Sigmoid colon (tissue), 4 donors: ENCODE measurements around the gene VAV3.

Experiments
- CTCF ChIP-seq, 4 experiments: fragments of 450-650 bp in 3 of 4; fragments of 200-600 bp in 1 of 4; IDR thresholded peaks; one replicate each; pipeline ENCODE4 v1.5.1; 2016 to 2019; ENCODE audit warnings: antibody characterized with exemption in 4 of 4, mild to moderate bottlenecking in 3 of 4, moderate library complexity in 2 of 4
- EP300 ChIP-seq, 4 donors: sonication (generic); formaldehyde crosslinking; IDR thresholded peaks; one replicate each; pipeline ENCODE4 v1.6.1; 2017; ENCODE audit warnings: antibody characterized with exemption in 4 of 4

- no peak for TF ChIP-seq CTCF (IDR thresholded peaks at IDR 0.05)
- TF ChIP-seq EP300 (IDR thresholded peaks at IDR 0.05), result no peak
Observed at GRCh38 chr1:107933736-107934135, 31.2 kb downstream of the VAV3 start.
